ENCODE data around the gene C22orf31. TPM values are rescaled to one million over a fixed set of nuclear protein-coding genes. Genes with fewer than 3 reads are reported as not detected.

C22orf31 gene
- not detected for total RNA-seq

GRCh38 chr22:29061773-29062172, at the start of gene C22orf31:
Gene C22orf31, minus strand, starts transcription at chr22:29061831. Its CDS starts 39 bp downstream, at chr22:29061792.
- H3K9me3 Mint-ChIP-seq, result no peaks in the 10 kb centered on the region
- no peaks in the 10 kb centered on the region for H3K36me3 Mint-ChIP-seq (ENCODE audit: insufficient read depth in 2 of 2)
- ATAC-seq (replicated peaks in 1 of 2), result no peak
- peaks cover 7% of the 10 kb centered on the region for H3K4me1 Mint-ChIP-seq (ENCODE audit: low read depth)
- H3K27me3 Mint-ChIP-seq (ENCODE audit: low read depth), result peaks cover 7% of the 10 kb centered on the region
- H3K27ac Mint-ChIP-seq, result no peak within 1 kb of the TSS
- H3K4me3 Mint-ChIP-seq, result no peak within 1 kb of the TSS
- DNase-seq, result no peak

- no peak overlapping the region for H3K4me3 Mint-ChIP-seq
- H3K27ac Mint-ChIP-seq, result no peak overlapping the region
- H3K36me3 Mint-ChIP-seq (ENCODE audit: insufficient read depth in 2 of 2), result no peaks in the 10 kb centered on the region
- H3K4me1 Mint-ChIP-seq (ENCODE audit: low read depth), result no peaks in the 10 kb centered on the region
- DNase-seq, result no peak
- peaks cover 13% of the 10 kb centered on the region for H3K27me3 Mint-ChIP-seq (ENCODE audit: low read depth)
- no peaks in the 10 kb centered on the region for H3K9me3 Mint-ChIP-seq
- no peak for ATAC-seq (replicated peaks in 1 of 2)
Measured at GRCh38 chr22:29110946-29111345, 49.3 kb upstream of the C22orf31 start.

- no peak overlapping the region for H3K27ac Mint-ChIP-seq
Measured at GRCh38 chr22:29109822-29110221, 48.2 kb upstream of the C22orf31 start.

GRCh38 chr22:29108137-29108536, 46.5 kb upstream of the C22orf31 start:
- H3K36me3 Mint-ChIP-seq (ENCODE audit: insufficient read depth in 2 of 2), result no peaks in the 10 kb centered on the region
- H3K27me3 Mint-ChIP-seq (ENCODE audit: low read depth), result no peaks in the 10 kb centered on the region
- no peaks in the 10 kb centered on the region for H3K4me1 Mint-ChIP-seq (ENCODE audit: low read depth)
- DNase-seq, result no peak
- ATAC-seq (replicated peaks in 1 of 2), result no peak
- H3K27ac Mint-ChIP-seq, result no peak overlapping the region
- H3K9me3 Mint-ChIP-seq, result no peaks in the 10 kb centered on the region
- H3K4me3 Mint-ChIP-seq, result no peak overlapping the region

More at GRCh38 chr22:29109822-29110221, 48.2 kb upstream of the C22orf31 start:
- DNase-seq (no peak), ATAC-seq (replicated peaks in 1 of 2) (no peak)
- no peak overlapping the region for H3K4me3 Mint-ChIP-seq
- H3K27me3 Mint-ChIP-seq (ENCODE audit: low read depth), result peaks cover 2% of the 10 kb centered on the region
- no peaks in the 10 kb centered on the region for H3K36me3 Mint-ChIP-seq (ENCODE audit: insufficient read depth in 2 of 2)
- no peaks in the 10 kb centered on the region for H3K4me1 Mint-ChIP-seq (ENCODE audit: low read depth)
- H3K9me3 Mint-ChIP-seq, result no peaks in the 10 kb centered on the region

GRCh38 chr22:29106839-29107238, 45.2 kb upstream of the C22orf31 start:
- Mint-ChIP-seq H3K27me3 (ENCODE audit: low read depth) (no peaks in the 10 kb centered on the region), H3K9me3 (no peaks in the 10 kb centered on the region), H3K4me1 (ENCODE audit: low read depth) (no peaks in the 10 kb centered on the region), H3K27ac (no peak overlapping the region), H3K36me3 (ENCODE audit: insufficient read depth in 2 of 2) (no peaks in the 10 kb centered on the region), H3K4me3 (no peak overlapping the region)
- ATAC-seq (replicated peaks in 1 of 2) (no peak), DNase-seq (no peak)

GRCh38 chr22:29105468-29105867, 43.8 kb upstream of the C22orf31 start:
- DNase-seq (no peak), ATAC-seq (replicated peaks in 1 of 2) (no peak)
- Mint-ChIP-seq H3K9me3 (no peaks in the 10 kb centered on the region), H3K27ac (no peak overlapping the region), H3K36me3 (ENCODE audit: insufficient read depth in 2 of 2) (no peaks in the 10 kb centered on the region), H3K4me1 (ENCODE audit: low read depth) (no peaks in the 10 kb centered on the region), H3K4me3 (no peak overlapping the region), H3K27me3 (ENCODE audit: low read depth) (no peaks in the 10 kb centered on the region)

- no peaks in the 10 kb centered on the region for H3K9me3 Mint-ChIP-seq
- no peak for ATAC-seq (replicated peaks in 1 of 2)
- no peaks in the 10 kb centered on the region for H3K4me1 Mint-ChIP-seq (ENCODE audit: low read depth)
- no peak for DNase-seq
- no peak overlapping the region for H3K27ac Mint-ChIP-seq
- H3K27me3 Mint-ChIP-seq (ENCODE audit: low read depth), result no peaks in the 10 kb centered on the region
- no peaks in the 10 kb centered on the region for H3K36me3 Mint-ChIP-seq (ENCODE audit: insufficient read depth in 2 of 2)
- no peak overlapping the region for H3K4me3 Mint-ChIP-seq
Measured at GRCh38 chr22:29103121-29103520, 41.5 kb upstream of the C22orf31 start.

- Mint-ChIP-seq H3K9me3 (no peaks in the 10 kb centered on the region), H3K4me1 (ENCODE audit: low read depth) (no peaks in the 10 kb centered on the region), H3K4me3 (no peak overlapping the region), H3K27ac (no peak overlapping the region), H3K27me3 (ENCODE audit: low read depth) (no peaks in the 10 kb centered on the region), H3K36me3 (ENCODE audit: insufficient read depth in 2 of 2) (no peaks in the 10 kb centered on the region)
- ATAC-seq (replicated peaks in 1 of 2) (no peak), DNase-seq (no peak)
Measured at GRCh38 chr22:29102300-29102699, 40.7 kb upstream of the C22orf31 start.

GRCh38 chr22:29098296-29098695, 36.7 kb upstream of the C22orf31 start:
- ATAC-seq (replicated peaks in 1 of 2) (no peak), DNase-seq (no peak)
- no peaks in the 10 kb centered on the region for H3K9me3 Mint-ChIP-seq
- no peak overlapping the region for H3K27ac Mint-ChIP-seq
- H3K4me3 Mint-ChIP-seq, result no peak overlapping the region
- no peaks in the 10 kb centered on the region for H3K4me1 Mint-ChIP-seq (ENCODE audit: low read depth)
- H3K36me3 Mint-ChIP-seq (ENCODE audit: insufficient read depth in 2 of 2), result no peaks in the 10 kb centered on the region
- no peaks in the 10 kb centered on the region for H3K27me3 Mint-ChIP-seq (ENCODE audit: low read depth)

- no peaks in the 10 kb centered on the region for H3K36me3 Mint-ChIP-seq (ENCODE audit: insufficient read depth in 2 of 2)
- ATAC-seq (replicated peaks in 1 of 2) (no peak), DNase-seq (no peak)
- no peak overlapping the region for H3K4me3 Mint-ChIP-seq
- H3K27me3 Mint-ChIP-seq (ENCODE audit: low read depth), result peaks cover under 1% of the 10 kb centered on the region
- H3K4me1 Mint-ChIP-seq (ENCODE audit: low read depth), result no peaks in the 10 kb centered on the region
- H3K9me3 Mint-ChIP-seq, result no peaks in the 10 kb centered on the region
- no peak overlapping the region for H3K27ac Mint-ChIP-seq
Measured at GRCh38 chr22:29096736-29097669, 35.4 kb upstream of the C22orf31 start.

GRCh38 chr22:29095459-29095858, 33.8 kb upstream of the C22orf31 start:
- H3K27me3 Mint-ChIP-seq (ENCODE audit: low read depth), result peaks cover 8% of the 10 kb centered on the region
- no peaks in the 10 kb centered on the region for H3K36me3 Mint-ChIP-seq (ENCODE audit: insufficient read depth in 2 of 2)
- H3K27ac Mint-ChIP-seq, result peak overlapping the region; percentile 49
- DNase-seq (no peak), ATAC-seq (replicated peaks in 1 of 2) (no peak)
- H3K9me3 Mint-ChIP-seq, result no peaks in the 10 kb centered on the region
- H3K4me1 Mint-ChIP-seq (ENCODE audit: low read depth), result no peaks in the 10 kb centered on the region
- no peak overlapping the region for H3K4me3 Mint-ChIP-seq

- Mint-ChIP-seq H3K27me3 (ENCODE audit: low read depth) (peaks cover 22% of the 10 kb centered on the region), H3K36me3 (ENCODE audit: insufficient read depth in 2 of 2) (no peaks in the 10 kb centered on the region), H3K27ac (no peak overlapping the region), H3K9me3 (no peaks in the 10 kb centered on the region), H3K4me3 (no peak overlapping the region), H3K4me1 (ENCODE audit: low read depth) (no peaks in the 10 kb centered on the region)
- no peak for ATAC-seq (replicated peaks in 1 of 2)
- no peak for DNase-seq
Measured at GRCh38 chr22:29093501-29094300, 32.1 kb upstream of the C22orf31 start.

GRCh38 chr22:29093030-29093429, 31.4 kb upstream of the C22orf31 start:
- ATAC-seq (replicated peaks in 1 of 2), result no peak
- H3K9me3 Mint-ChIP-seq, result no peaks in the 10 kb centered on the region
- no peaks in the 10 kb centered on the region for H3K36me3 Mint-ChIP-seq (ENCODE audit: insufficient read depth in 2 of 2)

More at GRCh38 chr22:29093030-29093429, 31.4 kb upstream of the C22orf31 start:
- Mint-ChIP-seq H3K4me1 (ENCODE audit: low read depth) (no peaks in the 10 kb centered on the region), H3K27me3 (ENCODE audit: low read depth) (peaks cover 24% of the 10 kb centered on the region), H3K27ac (no peak overlapping the region), H3K4me3 (no peak overlapping the region)
- no peak for DNase-seq

Data from activated T-cell treated with anti-CD3 and anti-CD28 coated beads, Interleukin-2, amount 50 U/mL, for 72 hours (primary cell).